ENCODE data around the gene YIF1B. TPM values are rescaled to one million over a fixed set of nuclear protein-coding genes. Genes with fewer than 3 reads are reported as not detected.

The YIF1B gene
- total RNA-seq, 1 donor = 59.8 TPM

DNA sequence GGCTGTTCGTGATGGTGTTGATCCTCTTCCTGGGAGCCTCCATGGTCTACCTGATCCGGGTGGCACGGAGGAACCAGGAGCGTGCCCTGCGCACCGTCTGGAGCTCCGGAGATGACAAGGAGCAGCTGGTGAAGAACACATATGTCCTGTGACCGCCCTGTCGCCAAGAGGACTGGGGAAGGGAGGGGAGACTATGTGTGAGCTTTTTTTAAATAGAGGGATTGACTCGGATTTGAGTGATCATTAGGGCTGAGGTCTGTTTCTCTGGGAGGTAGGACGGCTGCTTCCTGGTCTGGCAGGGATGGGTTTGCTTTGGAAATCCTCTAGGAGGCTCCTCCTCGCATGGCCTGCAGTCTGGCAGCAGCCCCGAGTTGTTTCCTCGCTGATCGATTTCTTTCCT lies 23.9 kb downstream of the YIF1B start:
- TF ChIP-seq, protein P1, sequence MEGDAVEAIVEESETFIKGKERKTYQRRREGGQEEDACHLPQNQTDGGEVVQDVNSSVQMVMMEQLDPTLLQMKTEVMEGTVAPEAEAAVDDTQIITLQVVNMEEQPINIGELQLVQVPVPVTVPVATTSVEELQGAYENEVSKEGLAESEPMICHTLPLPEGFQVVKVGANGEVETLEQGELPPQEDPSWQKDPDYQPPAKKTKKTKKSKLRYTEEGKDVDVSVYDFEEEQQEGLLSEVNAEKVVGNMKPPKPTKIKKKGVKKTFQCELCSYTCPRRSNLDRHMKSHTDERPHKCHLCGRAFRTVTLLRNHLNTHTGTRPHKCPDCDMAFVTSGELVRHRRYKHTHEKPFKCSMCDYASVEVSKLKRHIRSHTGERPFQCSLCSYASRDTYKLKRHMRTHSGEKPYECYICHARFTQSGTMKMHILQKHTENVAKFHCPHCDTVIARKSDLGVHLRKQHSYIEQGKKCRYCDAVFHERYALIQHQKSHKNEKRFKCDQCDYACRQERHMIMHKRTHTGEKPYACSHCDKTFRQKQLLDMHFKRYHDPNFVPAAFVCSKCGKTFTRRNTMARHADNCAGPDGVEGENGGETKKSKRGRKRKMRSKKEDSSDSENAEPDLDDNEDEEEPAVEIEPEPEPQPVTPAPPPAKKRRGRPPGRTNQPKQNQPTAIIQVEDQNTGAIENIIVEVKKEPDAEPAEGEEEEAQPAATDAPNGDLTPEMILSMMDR (IDR thresholded peaks at IDR 0.05; ENCODE audit: insufficient read depth, low read length) = no peak
- H3K4me3 ChIP-seq (ENCODE audit: low read depth, low read length) = no peak overlapping the region
- DNase-seq (ENCODE audit: low read depth) = no peak

DNA sequence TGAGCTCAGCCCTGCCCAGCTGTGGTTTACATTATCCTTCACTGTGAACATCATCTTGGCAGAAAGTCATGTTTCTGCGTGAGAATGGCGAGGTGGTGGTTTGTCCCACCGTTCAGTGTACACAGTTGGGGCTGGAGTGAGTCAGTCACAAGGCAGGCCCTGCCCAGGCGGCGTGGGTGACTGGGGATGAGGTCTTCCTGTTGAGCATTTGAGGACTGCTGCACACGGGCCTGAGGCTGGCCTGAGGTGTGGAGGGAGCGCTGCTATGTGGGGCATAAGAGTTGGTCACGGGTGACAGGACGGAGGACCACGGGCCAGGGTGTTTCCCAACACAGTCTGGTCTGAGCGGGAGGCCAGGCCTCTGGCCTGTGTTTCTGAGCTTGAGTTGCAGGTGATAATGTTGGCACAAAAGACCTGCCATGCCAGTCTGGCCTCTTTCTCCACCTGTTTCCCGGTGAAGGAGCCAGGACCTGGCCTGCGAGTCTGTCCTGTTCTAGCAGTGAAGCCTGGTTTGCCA lies 25.1 kb downstream of the YIF1B start:
- TF ChIP-seq, protein P1 (IDR thresholded peaks at IDR 0.05; ENCODE audit: insufficient read depth, low read length) = no peak
- DNase-seq (ENCODE audit: low read depth) = peak; percentile 67
- H3K4me3 ChIP-seq (ENCODE audit: low read depth, low read length) = no peak overlapping the region

DNA sequence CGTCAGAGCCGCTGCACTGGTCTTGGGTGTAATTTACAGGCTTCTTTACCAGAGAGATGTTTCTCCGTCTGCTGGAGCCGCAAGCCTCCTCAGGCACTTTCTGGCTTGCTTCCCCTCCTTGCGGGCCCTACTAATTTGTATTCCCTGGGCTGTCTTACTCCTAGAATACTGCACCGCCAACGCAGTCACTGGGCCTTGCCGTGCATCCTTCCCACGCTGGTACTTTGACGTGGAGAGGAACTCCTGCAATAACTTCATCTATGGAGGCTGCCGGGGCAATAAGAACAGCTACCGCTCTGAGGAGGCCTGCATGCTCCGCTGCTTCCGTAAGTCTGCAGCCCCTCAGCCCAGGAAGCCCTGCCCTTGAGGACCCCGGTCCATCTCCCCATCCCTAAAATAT lies 25.8 kb downstream of the YIF1B start:
- H3K4me3 ChIP-seq (ENCODE audit: low read depth, low read length) = no peak overlapping the region
- TF ChIP-seq, protein P1 (IDR thresholded peaks at IDR 0.05; ENCODE audit: insufficient read depth, low read length) = no peak
- no peak for DNase-seq (ENCODE audit: low read depth)

DNA sequence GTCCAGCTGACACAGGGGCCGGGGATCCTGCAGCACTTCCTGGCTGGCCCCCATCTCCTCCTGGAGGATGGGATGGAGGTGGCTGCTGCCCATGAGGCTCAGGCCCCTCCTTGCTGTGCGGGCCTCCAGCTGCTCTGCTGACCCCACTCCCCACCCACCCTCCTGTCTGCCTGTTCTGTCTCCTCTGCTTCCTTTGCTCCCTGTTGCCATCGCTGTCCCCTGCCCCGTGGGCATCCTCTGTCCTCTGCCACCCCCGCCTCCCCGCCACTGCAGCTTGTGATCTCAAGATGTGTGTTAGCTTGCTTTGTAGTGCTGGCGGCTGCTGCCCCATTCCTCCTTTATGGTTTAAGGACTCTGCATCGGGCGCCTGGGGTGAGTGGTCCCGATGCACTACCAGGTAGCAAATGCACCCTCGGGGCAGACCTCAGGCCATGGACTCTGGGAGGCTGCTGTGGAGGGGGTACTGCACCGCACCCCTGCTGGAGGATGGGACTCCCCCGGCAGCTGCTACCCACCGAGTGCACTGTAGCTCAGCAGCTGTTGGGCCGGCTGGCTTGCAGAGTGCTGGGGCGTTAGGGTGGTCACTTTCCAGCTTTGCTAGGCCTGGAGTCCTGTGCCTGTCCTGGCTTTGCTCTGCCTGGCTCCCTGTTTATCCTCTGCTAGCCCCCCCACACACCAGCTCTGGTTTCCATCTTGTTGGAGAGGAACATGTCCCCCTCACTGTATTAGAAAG lies 27.5 kb downstream of the YIF1B start:
- TF ChIP-seq, protein P1 (IDR thresholded peaks at IDR 0.05; ENCODE audit: insufficient read depth, low read length) = no peak
- DNase-seq (ENCODE audit: low read depth) = no peak
- no peak overlapping the region for H3K4me3 ChIP-seq (ENCODE audit: low read depth, low read length)

DNA sequence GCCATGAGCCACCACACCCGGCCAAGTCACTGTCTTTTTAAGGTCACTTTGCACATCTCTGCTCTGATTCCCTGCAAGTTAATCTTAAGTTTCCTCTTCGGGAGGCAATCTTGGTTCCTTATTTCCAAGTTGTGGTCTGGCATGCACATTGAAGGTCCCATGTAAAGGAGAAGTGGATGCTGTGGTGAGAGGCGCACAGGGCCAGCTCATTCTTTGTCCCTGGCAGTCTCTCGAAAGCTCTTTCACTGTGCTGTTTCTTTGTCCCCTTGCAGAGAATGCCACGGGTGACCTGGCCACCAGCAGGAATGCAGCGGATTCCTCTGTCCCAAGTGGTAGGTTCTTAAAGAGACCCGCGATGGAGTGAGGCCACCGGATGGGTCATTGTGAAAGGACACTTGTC lies 28.1 kb downstream of the YIF1B start:
- H3K4me3 ChIP-seq (ENCODE audit: low read depth, low read length) = no peak overlapping the region
- TF ChIP-seq, protein P1 (IDR thresholded peaks at IDR 0.05; ENCODE audit: insufficient read depth, low read length) = no peak
- no peak for DNase-seq (ENCODE audit: low read depth)

DNA sequence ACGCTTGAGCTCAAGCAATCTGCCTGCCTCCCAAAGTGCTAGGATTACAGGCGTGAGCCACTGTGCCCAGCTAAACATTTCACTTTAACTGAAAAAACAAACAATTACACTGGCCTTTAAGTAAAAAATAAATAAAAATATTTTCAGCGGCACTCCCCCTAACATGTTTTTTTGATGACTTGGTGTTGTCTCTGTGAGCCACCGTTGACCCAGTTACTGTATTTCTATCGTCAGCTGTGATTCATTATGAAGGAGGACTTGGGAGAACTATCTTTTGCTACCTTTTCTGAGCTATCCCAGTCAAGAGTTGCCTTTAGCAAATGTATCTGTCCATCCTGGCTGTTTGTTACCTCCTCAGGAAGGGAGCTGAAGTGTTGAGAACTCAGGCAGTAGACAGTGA lies 30.2 kb downstream of the YIF1B start:
- TF ChIP-seq, protein P1 (IDR thresholded peaks at IDR 0.05; ENCODE audit: insufficient read depth, low read length) = no peak
- no peak for DNase-seq (ENCODE audit: low read depth)
- no peak overlapping the region for H3K4me3 ChIP-seq (ENCODE audit: low read depth, low read length)
